Retinal pigment epithelial cell (primary cell): Measurements from ENCODE around the gene ZNF366.
A peak's percentile ranks its signal among the peaks of the same experiment; 100 is the strongest.

Source experiments
- DNase-seq: peaks from one replicate; pipeline ENCODE4 v3.0.0-alpha.2; 2010; ENCODE audit warnings: low read depth
- H3K4me3 ChIP-seq: 2 replicates; pipeline ENCODE4 v1.5.1; 2011; ENCODE audit warnings: mild to moderate bottlenecking, low read length, control low read depth, moderate library complexity
- CTCF ChIP-seq: conservative IDR thresholded peaks from 2 replicates; pipeline ENCODE4 v1.5.1; 2011; ENCODE audit warnings: low read depth, low read length, control low read depth, inconsistent platforms

The ZNF366 gene

GRCh38 chr5:72505539-72506157 is 1.6 kb downstream of the ZNF366 start:
- no peak for TF ChIP-seq CTCF
- no peak for DNase-seq
- no peak overlapping the region for H3K4me3 ChIP-seq

GRCh38 chr5:72505016-72505415 is 2.2 kb downstream of the ZNF366 start:
- no peak for TF ChIP-seq CTCF
- no peak overlapping the region for H3K4me3 ChIP-seq
- DNase-seq, result no peak

DNA sequence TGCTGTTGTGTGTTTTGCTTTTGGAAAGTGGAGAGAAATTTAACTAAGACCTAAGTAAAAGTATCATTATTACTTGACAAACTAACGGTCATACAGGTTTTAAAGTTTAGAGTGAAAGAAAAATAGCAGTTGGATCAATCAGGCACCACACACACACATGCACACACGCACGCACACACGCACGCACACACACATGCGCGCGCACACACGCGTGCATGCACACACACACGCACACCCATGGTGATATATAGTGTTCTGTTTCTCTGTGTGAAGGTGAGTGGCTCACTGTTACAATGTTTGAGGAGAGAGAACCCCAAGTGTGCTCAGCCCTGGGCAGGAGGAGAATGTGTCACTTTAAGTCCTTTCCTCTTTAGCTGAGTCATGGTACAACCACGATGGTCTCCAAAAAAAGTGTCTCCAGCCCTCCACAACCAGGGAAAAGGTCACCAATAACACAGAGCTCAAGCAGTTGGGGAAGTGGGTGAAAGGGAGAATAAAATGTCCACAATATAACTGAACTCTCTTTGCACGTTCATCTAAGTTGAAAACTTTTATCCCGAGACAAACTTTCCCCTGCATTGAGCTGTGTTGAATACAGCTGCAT is 3.2 kb downstream of the ZNF366 start:
- H3K4me3 ChIP-seq, result no peak overlapping the region
- no peak for DNase-seq
- no peak for TF ChIP-seq CTCF

DNA sequence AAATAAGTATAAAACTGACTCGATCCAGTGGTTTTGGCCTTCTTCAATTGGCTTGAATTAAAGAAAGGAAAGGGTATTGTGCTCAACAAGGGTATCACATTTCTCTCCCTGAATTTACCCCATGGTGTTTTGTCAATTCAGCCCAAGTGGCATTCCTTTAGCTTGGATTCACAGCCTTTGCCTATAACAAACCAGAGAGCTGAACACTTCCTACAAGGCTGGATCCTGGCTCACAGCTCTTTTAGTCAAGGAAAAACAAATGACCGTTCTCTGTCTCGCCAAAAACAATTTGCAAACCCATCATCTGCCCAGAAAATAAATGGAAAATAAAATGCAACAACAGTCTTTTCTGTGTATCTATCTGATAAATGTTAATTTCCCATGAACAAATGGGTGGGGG is 5.7 kb downstream of the ZNF366 start:
- no peak for TF ChIP-seq CTCF
- H3K4me3 ChIP-seq, result no peak overlapping the region
- DNase-seq, result no peak

- no peak for DNase-seq
- no peak overlapping the region for H3K4me3 ChIP-seq
- no peak for TF ChIP-seq CTCF
These were observed 7.5 kb downstream of the ZNF366 start for GRCh38 chr5:72499730-72500129.

DNA sequence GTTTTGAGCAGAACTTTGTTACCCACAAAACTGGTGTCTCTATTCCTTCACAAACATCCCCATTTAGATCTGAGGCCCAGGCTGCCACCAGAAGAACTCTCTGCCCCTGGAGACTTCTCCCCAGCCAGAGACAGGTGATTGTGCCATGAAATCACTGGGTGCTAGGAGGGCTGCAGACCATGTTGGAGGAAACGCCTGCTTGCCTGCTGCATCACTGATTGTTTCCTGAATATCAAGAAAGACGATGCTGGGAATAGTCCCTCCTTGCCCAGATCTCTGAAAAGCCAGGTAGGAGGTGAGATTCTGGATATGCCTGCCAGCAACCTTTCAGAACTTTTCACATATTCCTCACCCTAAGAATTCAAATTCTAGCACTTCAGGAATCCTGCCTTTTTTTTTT is 8.1 kb downstream of the ZNF366 start:
- TF ChIP-seq CTCF, result no peak
- DNase-seq, result no peak
- H3K4me3 ChIP-seq, result no peak overlapping the region

GRCh38 chr5:72498284-72498683 is 8.9 kb downstream of the ZNF366 start:
- no peak for TF ChIP-seq CTCF
- no peak overlapping the region for H3K4me3 ChIP-seq

More at GRCh38 chr5:72498284-72498683, 8.9 kb downstream of the ZNF366 start:
- DNase-seq, result peak; percentile 38
